ENCODE measurements around the gene SCGB1D4.

SCGB1D4 gene

DNA sequence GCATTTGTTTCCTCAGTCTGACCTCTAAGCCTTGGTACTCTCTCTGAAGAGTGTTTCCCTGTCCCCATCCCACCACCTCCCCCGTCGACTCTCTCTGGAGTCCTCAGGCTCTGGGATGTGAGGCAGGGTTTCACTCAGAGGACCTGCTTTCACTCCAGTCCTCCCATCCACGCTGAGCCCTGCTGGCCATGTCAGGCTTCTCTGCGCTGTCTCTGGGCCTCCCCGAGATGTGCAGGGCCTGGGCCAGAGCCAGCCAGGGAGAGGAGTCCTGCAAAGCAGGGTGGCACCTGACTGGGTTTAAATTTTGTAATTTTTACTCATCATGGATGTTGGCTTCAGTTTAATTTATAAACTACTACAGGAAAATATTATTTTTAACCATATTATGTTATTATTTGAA is 25.6 kb downstream of the SCGB1D4 start:
- H3K36me3 ChIP-seq (ENCODE audit: insufficient read depth, low read length) = no peaks in the 10 kb centered on the region
- no peaks in the 10 kb centered on the region for H3K4me1 ChIP-seq (ENCODE audit: insufficient read depth, low read length, severe bottlenecking)
- no peaks in the 10 kb centered on the region for H3F3A ChIP-seq (ENCODE audit: insufficient read depth, low read length)
- H3K9ac ChIP-seq (ENCODE audit: low read length) = no peak overlapping the region
- TF ChIP-seq EZH2 (IDR thresholded peaks at IDR 0.05; ENCODE audit: borderline replicate concordance, low read length) = no peak
- TF ChIP-seq, protein P1, sequence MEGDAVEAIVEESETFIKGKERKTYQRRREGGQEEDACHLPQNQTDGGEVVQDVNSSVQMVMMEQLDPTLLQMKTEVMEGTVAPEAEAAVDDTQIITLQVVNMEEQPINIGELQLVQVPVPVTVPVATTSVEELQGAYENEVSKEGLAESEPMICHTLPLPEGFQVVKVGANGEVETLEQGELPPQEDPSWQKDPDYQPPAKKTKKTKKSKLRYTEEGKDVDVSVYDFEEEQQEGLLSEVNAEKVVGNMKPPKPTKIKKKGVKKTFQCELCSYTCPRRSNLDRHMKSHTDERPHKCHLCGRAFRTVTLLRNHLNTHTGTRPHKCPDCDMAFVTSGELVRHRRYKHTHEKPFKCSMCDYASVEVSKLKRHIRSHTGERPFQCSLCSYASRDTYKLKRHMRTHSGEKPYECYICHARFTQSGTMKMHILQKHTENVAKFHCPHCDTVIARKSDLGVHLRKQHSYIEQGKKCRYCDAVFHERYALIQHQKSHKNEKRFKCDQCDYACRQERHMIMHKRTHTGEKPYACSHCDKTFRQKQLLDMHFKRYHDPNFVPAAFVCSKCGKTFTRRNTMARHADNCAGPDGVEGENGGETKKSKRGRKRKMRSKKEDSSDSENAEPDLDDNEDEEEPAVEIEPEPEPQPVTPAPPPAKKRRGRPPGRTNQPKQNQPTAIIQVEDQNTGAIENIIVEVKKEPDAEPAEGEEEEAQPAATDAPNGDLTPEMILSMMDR (IDR thresholded peaks at IDR 0.05; ENCODE audit: low read length) = no peak
- H3K27ac ChIP-seq (ENCODE audit: low read depth, low read length, poor library complexity, severe bottlenecking) = no peak overlapping the region
- H3K27me3 ChIP-seq (ENCODE audit: insufficient read depth, low read length) = no peaks in the 10 kb centered on the region
- no peak overlapping the region for H3K4me3 ChIP-seq (ENCODE audit: low read depth, low read length, poor library complexity, severe bottlenecking)
- H3K4me2 ChIP-seq (ENCODE audit: low read length) = no peak overlapping the region
- H2AFZ ChIP-seq (ENCODE audit: low read length) = no peak overlapping the region
- no peaks in the 10 kb centered on the region for H3K79me2 ChIP-seq (ENCODE audit: insufficient read depth, low read length)
- H4K20me1 ChIP-seq (ENCODE audit: insufficient read depth, low read length) = no peaks in the 10 kb centered on the region
- no peaks in the 10 kb centered on the region for H3K9me3 ChIP-seq (ENCODE audit: low read length)
- H3K9me2 ChIP-seq (ENCODE audit: low read depth, low read length) = no peaks in the 10 kb centered on the region

DNA sequence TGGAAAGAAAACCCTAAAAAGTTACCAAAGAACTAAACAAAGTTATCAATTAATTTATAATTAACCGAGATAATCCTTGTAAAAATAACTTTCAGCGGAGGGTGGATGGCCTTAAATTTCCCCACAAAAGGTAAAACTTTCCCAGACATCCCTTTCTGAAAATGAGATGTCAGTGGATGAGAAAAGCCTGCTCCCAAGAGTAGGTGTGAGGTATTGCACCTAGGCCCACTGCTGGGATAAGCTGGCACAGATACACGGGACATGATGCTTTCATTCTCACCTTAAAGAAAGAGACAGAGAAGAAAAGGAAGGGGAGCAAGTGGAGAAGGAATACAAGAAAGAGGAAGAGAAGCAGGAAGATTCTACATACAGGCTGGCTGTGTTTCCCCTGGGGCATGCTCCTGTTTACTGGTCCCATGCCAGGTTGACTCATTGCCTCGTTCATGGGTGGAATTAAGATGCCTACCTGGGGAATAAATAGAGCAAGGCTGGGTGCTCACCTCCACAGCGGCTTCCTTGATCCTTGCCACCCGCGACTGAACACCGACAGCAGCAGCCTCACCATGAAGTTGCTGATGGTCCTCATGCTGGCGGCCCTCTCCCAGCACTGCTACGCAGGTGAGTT is 29.1 kb downstream of the SCGB1D4 start, which contains the start of gene SCGB2A2:
TSS of gene SCGB2A2 (plus strand) at position 505 of the 625 bp plus-strand sequence. CDS start at position 564, 59 bp downstream.
- Histone ChIP-seq H4K20me1 (ENCODE audit: insufficient read depth, low read length) (no peaks in the 10 kb centered on the region), H3K79me2 (ENCODE audit: insufficient read depth, low read length) (no peaks in the 10 kb centered on the region)

DNA sequence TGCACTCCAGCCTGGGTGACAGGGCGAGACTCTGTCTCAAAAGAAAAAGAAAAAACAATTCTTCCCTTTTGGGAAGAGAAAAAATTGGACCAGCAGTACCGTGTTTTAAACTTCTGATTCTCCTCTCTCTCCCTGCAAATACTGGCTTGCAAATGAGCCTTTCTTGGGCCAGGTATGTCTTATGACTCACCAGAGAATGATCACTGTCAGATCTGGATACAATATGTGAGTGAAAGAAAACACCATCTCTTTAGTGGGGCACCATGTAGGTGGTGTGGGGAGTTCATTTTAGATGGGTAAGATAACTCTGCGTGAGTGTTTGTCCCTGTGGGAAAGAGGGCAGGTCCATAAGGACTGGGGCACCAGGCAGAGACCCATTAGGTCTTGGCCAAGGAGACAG is 31.3 kb downstream of the SCGB1D4 start:
- Histone ChIP-seq H3K9me2 (ENCODE audit: low read depth, low read length) (no peaks in the 10 kb centered on the region), H3K4me1 (ENCODE audit: insufficient read depth, low read length, severe bottlenecking) (no peaks in the 10 kb centered on the region), H3K4me2 (ENCODE audit: low read length) (no peak overlapping the region), H3K36me3 (ENCODE audit: insufficient read depth, low read length) (no peaks in the 10 kb centered on the region), H4K20me1 (ENCODE audit: insufficient read depth, low read length) (no peaks in the 10 kb centered on the region), H3F3A (ENCODE audit: insufficient read depth, low read length) (no peaks in the 10 kb centered on the region), H3K9ac (ENCODE audit: low read length) (no peak overlapping the region), H3K79me2 (ENCODE audit: insufficient read depth, low read length) (no peaks in the 10 kb centered on the region), H3K4me3 (ENCODE audit: low read depth, low read length, poor library complexity, severe bottlenecking) (no peak overlapping the region), H3K9me3 (ENCODE audit: low read length) (no peaks in the 10 kb centered on the region), H3K27me3 (ENCODE audit: insufficient read depth, low read length) (no peaks in the 10 kb centered on the region), H2AFZ (ENCODE audit: low read length) (no peak overlapping the region), H3K27ac (ENCODE audit: low read depth, low read length, poor library complexity, severe bottlenecking) (no peak overlapping the region)
- TF ChIP-seq EZH2 (IDR thresholded peaks at IDR 0.05; ENCODE audit: borderline replicate concordance, low read length) = no peak
- TF ChIP-seq, protein P1 (IDR thresholded peaks at IDR 0.05; ENCODE audit: low read length) = no peak

More for the DNA sequence above, 29.1 kb downstream of the SCGB1D4 start, which contains the start of gene SCGB2A2:
- Histone ChIP-seq H3F3A (ENCODE audit: insufficient read depth, low read length) (no peaks in the 10 kb centered on the region), H3K27me3 (ENCODE audit: insufficient read depth, low read length) (no peaks in the 10 kb centered on the region), H3K4me1 (ENCODE audit: insufficient read depth, low read length, severe bottlenecking) (no peaks in the 10 kb centered on the region), H3K36me3 (ENCODE audit: insufficient read depth, low read length) (no peaks in the 10 kb centered on the region), H3K9me2 (ENCODE audit: low read depth, low read length) (no peaks in the 10 kb centered on the region), H3K9me3 (ENCODE audit: low read length) (no peaks in the 10 kb centered on the region), H3K4me2 (ENCODE audit: low read length) (no peak within 1 kb of the TSS), H3K27ac (ENCODE audit: low read depth, low read length, poor library complexity, severe bottlenecking) (no peak within 1 kb of the TSS), H3K4me3 (ENCODE audit: low read depth, low read length, poor library complexity, severe bottlenecking) (no peak within 1 kb of the TSS), H2AFZ (ENCODE audit: low read length) (no peak within 1 kb of the TSS), H3K9ac (ENCODE audit: low read length) (no peak within 1 kb of the TSS)
- TF ChIP-seq, protein P1 (IDR thresholded peaks at IDR 0.05; ENCODE audit: low read length) = no peak
- TF ChIP-seq EZH2 (IDR thresholded peaks at IDR 0.05; ENCODE audit: borderline replicate concordance, low read length) = no peak

Measured in OCI-LY1 (cell line).